ENCODE measurements around the gene PIN4.
"Not testable (repeated sequence)": the region's sequence is repeated elsewhere in the genome, so short reads cannot be mapped to it uniquely, and the experiment has no call there.

Gene PIN4

GRCh38 chrX:72202792-72203401 lies 21.3 kb downstream of the PIN4 start:
- no peak for DNase-seq (ENCODE audit: low read depth)

DNA sequence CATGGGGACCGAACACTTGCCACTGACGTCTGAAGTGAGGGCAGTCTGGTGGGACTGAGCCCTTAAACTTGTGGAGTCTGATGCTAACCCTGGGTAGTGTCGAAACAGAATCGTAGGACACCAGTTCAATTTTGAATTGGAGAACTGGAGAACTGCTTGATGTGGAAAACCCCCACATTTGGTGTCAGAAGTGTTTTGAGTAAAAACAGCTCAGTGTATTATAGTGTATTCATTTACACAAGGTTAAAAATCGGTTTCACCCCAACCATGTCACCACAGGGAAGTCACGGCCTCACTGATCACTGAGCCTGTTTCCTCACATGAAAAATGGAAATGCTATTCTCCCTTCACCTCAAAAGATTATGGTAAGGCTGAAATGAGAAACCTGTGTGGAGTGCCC lies 21.9 kb downstream of the PIN4 start:
- no peak for DNase-seq (ENCODE audit: low read depth)

DNA sequence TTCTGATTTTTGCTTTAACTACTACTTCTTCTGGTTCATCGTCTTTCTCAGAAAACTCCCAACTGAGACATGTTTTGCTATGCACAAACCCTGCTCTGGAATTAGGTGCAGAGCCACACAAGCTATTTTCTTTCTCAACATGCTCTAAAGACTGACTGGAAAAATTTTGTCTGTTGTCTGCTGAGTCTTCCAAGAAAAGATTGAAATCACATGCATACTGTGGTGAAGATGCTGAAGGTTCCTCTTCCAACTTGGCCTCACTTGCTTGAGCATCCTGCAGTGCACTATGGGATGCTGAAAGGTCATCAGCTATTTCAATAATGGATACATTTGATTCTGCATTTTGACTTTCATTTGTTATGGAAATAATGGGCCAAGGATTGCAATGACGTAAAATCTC lies 24.1 kb downstream of the PIN4 start:
- DNase-seq (ENCODE audit: low read depth), result no peak

DNA sequence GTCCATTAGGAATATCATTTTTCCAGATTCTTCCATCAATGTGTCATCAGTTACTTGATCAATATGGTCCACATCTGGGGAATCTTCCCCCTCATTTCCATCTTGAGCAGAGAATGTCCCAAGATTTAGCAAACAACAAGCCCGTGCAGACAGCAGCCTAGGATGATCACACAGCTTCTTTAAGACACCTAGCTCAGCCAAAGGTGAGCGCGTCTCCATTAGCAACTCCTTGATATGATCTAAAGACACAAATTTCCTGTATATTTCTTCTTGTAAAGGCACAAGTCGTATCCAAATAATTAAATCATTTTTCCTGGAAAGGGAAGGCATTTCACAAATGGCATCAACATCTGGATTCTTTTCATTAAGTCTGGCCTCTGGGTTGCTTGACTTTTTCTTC lies 25.8 kb downstream of the PIN4 start:
- DNase-seq (ENCODE audit: low read depth), result no peak

DNA sequence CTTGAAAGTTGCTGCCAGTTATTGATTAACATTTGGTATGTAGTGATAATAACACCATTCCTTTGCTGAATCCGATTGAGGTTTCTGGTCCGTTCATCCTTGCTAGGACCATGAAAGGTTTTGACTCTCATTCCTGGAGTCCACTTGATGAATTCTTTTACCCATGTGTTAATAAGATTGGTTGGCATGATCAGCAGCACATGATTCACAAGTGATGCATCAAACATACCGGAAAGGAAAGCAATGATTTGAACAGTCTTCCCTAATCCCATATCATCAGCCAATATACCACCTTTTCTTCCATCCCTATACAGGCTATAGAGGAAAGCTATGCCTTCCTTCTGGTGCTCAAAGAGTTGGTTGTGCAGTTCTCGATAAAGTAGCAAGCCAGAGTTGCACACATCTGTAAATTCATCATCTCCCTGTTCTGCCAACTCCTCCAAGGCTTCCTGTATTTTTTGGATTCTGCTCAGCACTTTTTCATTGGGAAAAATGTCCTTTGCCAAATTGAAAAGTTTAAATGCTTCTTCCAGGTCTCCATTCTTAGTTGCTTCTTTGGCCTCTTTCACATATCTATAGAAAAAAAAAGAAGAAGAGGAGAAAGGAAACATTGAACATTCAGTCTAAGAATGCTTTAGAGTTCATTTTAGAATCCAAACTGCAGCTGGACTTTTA lies 26.7 kb downstream of the PIN4 start:
- DNase-seq (ENCODE audit: low read depth), result no peak

GRCh38 chrX:72216973-72217372 lies 35.4 kb downstream of the PIN4 start:
- DNase-seq (ENCODE audit: low read depth), result no peak

- not testable (repeated sequence) for DNase-seq (ENCODE audit: low read depth)
Observed at GRCh38 chrX:72220375-72220774, 38.8 kb downstream of the PIN4 start.

- no peak for DNase-seq (ENCODE audit: low read depth)
Observed at GRCh38 chrX:72230290-72230689, 48.7 kb downstream of the PIN4 start.

- no peak for DNase-seq (ENCODE audit: low read depth)
Observed at GRCh38 chrX:72236841-72237240, 55.3 kb downstream of the PIN4 start.

DNA sequence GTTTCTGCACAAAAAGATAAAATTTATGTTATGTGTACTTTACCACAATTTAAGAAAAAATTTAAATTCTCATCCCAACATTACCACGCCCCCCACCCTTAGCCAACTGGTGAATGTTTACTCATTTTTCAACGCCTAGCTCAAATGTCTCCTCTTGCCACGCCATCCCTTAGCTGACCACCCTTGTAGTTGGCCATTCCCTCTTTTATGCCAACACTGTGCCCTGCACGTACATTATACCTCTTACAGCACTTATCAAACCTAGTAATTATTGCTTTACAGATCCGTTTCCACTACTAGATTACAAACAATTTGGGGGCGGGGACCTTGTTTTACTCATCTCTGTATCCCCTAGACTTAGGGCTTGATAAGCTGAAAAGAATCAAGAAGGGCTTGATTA lies 56.6 kb downstream of the PIN4 start:
- no peak for DNase-seq (ENCODE audit: low read depth)

GRCh38 chrX:72238721-72239475 lies 57.3 kb downstream of the PIN4 start, which contains the start of gene ERCC6L:
TSS of gene ERCC6L (minus strand) at chrX:72239027. CDS start at chrX:72238911, 116 bp downstream.
- peak; percentile 60 for DNase-seq (ENCODE audit: low read depth)

DNA sequence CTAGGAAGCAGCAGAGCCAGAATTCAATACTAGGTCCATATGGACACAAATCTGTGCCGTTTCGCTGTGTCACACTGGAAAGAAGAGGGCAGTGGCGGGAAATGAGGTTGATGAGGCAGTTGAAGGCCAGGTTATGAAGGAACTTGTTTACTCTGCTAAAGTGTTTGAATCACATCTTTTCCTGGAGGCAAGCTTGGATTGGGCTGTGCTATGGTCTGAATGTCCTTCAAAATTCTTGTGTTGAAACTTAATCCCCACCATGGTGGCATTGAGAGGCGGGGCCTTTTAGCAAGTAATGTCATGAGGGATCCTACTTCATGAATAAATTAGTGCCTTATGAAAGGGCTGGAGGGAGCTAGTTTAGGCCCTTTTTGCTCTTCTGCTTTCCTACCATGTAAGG lies 59.4 kb downstream of the PIN4 start:
- DNase-seq (ENCODE audit: low read depth), result no peak

DNA sequence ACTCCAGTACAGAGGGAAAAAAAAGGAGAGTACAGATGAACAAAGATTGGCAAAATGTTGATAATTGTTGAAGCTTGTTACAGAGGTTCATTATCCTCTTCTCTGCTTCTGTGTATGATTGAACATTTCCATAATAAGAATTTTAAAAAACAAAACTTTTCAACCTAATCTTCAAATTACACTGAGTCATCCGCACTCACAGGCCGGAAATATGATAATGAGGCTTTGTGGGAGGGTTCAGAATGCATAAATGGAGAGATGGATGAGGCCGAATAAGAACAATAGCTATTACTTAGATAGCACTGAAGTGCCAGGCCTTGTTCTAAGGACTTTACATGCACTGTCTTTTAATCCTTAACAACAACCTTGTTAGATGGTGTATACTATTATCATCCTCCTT lies 61.9 kb downstream of the PIN4 start:
- DNase-seq (ENCODE audit: low read depth), result peak; percentile 9

DNA sequence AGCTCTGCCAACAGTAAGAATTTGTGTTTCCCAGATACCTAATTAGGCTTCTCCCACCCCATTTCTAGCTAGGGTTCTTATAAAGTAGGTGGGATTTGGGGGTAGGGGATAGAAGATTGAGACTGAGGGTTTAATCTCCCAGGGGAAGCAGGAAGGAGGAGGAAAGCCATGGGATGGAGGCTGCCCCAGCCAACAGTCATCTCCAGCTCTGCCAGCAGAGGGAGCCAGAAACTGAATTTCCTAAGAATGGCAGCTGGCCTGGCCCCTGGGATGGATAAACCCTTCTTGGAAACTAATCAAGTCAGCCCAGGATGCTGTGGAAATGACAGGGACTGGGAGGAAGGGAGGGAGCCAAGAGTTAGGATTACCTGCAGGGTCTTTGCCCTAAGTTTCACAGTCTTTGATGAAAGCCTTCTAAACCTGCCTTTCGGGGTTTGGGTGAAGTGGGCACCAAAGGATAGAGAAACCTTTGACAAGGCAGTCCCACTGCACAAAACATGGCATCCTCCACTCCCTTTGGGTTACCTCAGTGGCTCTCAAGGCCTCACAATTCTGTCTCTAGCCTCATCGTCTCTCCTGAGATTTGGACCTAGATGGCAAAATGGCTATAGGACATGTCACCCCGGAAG lies 64.0 kb downstream of the PIN4 start:
- peak; percentile 25 for DNase-seq (ENCODE audit: low read depth)

GRCh38 chrX:72247206-72247942 lies 65.8 kb downstream of the PIN4 start:
- no peak for DNase-seq (ENCODE audit: low read depth)

Data from GM04504 (cell line).